H1 (cell line): ENCODE measurements around the gene DUSP2. TPM values are rescaled to one million over a fixed set of nuclear protein-coding genes. Genes with fewer than 3 reads are reported as not detected.

Experiments used
- EP300 ChIP-seq, 2 experiments: IDR thresholded peaks; 1 replicate in 1 of 2; 2 replicates in 1 of 2; pipeline ENCODE4 v1.6.1; 2011 to 2012; ENCODE audit warnings: low read depth in 2 of 2, low read length in 2 of 2, mild to moderate bottlenecking in 2 of 2, borderline replicate concordance in 1 of 2, inconsistent platforms in 1 of 2, moderate library complexity in 1 of 2
- HDAC2 ChIP-seq, 2 experiments: fragments of 300-600 bp in 1 of 2; sonication (generic) in 1 of 2; IDR thresholded peaks; 2 replicates each; pipeline ENCODE4 v1.6.1; 2011 to 2012; ENCODE audit warnings: low read depth in 2 of 2, low read length in 2 of 2, mild to moderate bottlenecking in 2 of 2, moderate library complexity in 2 of 2, borderline replicate concordance in 1 of 2, inconsistent platforms in 1 of 2
- NRF1 ChIP-seq: IDR thresholded peaks from 2 replicates; pipeline ENCODE4 v1.6.1; 2011; ENCODE audit warnings: mild to moderate bottlenecking, low read depth, low read length, improper control_type of control experiment
- POU5F1 ChIP-seq: IDR thresholded peaks from 2 replicates; pipeline ENCODE4 v1.6.1; 2011; ENCODE audit warnings: low read depth, mild to moderate bottlenecking, low read length, moderate library complexity
- RBBP5 ChIP-seq: IDR thresholded peaks from 2 replicates; pipeline ENCODE4 v1.7.1; 2012; ENCODE audit warnings: low read depth, mild to moderate bottlenecking, inconsistent platforms, low read length, moderate library complexity, borderline replicate concordance
- TEAD4 ChIP-seq: IDR thresholded peaks from 2 replicates; pipeline ENCODE4 v1.6.1; 2012; ENCODE audit warnings: low read depth, low read length, inconsistent platforms, mixed read lengths
- YY1 ChIP-seq: IDR thresholded peaks from 2 replicates; pipeline ENCODE4 v1.6.1; 2011; ENCODE audit warnings: low read depth, mild to moderate bottlenecking, low read length
- polyA plus RNA-seq, 7 experiments: library from polyadenylated mRNA; depleted of rRNA in 3 of 7; stranded (reverse) in 5 of 7; unstranded in 2 of 7; fragments of >200 nt in 5 of 7; fragments of 200-250 nt in 2 of 7; gene quantifications; 1 replicate in 5 of 7; 2 replicates in 1 of 7; 4 replicates in 1 of 7; pipeline versions ENCODE4 v1.2.1 to v1.2.3, GENCODE V29; 2011 to 2013; ENCODE audit warnings: missing spikeins in 2 of 7, mixed read lengths in 2 of 7
- total RNA-seq: library from RNA; stranded (reverse); fragmentation: NEBNext Ultra II Directional; extraction: Animal tissue kit (Norgen Biotek cat#: 25700); gene quantifications from 2 replicates; pipeline ENCODE4 v1.2.1, GENCODE V29; 2021
- TF ChIP-seq, protein P1 (sequence below): fragments of 300-600 bp; sonication (generic); IDR thresholded peaks from 2 replicates; pipeline ENCODE4 v1.7.1; 2012; ENCODE audit warnings: low read length, moderate library complexity, mild to moderate bottlenecking, inconsistent platforms; ENCODE audit not compliant: insufficient replicate concordance
- TF ChIP-seq, protein P2 (sequence below): IDR thresholded peaks from 2 replicates; pipeline ENCODE4 v1.6.1; 2011; ENCODE audit warnings: low read depth, mild to moderate bottlenecking, low read length; ENCODE audit not compliant: insufficient read depth

The DUSP2 gene
- total and polyA plus RNA-seq, 2 of the 8 experiments (the other 6 are each of a cell fraction or from before 2014, with no cell fraction given), result 10.1 to 10.4 TPM

DNA sequence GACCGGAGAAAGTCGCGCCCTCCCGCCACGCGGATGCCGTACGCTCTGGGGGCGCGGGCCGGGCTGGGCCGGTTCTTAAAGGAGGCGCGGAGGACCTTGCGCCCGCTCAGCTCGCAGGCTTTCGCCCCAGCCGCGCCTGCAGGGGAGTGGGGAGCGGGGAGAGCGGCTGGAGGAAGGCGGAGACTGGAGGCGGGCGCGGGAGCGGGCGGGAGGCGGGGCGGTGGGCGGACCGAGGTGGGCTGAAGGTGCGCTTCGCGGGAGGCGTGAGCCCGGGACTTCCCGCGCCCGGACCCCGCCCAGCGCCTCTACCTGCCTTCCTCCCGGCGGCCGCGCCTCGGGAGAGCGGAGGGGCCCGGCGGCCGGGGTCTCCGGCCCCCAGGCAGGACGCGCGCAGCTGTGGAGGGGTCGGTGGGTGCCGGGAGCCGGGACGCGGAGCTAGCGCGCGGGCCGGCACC lies 28.8 kb downstream of the DUSP2 start, which contains the start of gene ADRA2B (continued):
- TF ChIP-seq, protein P1, sequence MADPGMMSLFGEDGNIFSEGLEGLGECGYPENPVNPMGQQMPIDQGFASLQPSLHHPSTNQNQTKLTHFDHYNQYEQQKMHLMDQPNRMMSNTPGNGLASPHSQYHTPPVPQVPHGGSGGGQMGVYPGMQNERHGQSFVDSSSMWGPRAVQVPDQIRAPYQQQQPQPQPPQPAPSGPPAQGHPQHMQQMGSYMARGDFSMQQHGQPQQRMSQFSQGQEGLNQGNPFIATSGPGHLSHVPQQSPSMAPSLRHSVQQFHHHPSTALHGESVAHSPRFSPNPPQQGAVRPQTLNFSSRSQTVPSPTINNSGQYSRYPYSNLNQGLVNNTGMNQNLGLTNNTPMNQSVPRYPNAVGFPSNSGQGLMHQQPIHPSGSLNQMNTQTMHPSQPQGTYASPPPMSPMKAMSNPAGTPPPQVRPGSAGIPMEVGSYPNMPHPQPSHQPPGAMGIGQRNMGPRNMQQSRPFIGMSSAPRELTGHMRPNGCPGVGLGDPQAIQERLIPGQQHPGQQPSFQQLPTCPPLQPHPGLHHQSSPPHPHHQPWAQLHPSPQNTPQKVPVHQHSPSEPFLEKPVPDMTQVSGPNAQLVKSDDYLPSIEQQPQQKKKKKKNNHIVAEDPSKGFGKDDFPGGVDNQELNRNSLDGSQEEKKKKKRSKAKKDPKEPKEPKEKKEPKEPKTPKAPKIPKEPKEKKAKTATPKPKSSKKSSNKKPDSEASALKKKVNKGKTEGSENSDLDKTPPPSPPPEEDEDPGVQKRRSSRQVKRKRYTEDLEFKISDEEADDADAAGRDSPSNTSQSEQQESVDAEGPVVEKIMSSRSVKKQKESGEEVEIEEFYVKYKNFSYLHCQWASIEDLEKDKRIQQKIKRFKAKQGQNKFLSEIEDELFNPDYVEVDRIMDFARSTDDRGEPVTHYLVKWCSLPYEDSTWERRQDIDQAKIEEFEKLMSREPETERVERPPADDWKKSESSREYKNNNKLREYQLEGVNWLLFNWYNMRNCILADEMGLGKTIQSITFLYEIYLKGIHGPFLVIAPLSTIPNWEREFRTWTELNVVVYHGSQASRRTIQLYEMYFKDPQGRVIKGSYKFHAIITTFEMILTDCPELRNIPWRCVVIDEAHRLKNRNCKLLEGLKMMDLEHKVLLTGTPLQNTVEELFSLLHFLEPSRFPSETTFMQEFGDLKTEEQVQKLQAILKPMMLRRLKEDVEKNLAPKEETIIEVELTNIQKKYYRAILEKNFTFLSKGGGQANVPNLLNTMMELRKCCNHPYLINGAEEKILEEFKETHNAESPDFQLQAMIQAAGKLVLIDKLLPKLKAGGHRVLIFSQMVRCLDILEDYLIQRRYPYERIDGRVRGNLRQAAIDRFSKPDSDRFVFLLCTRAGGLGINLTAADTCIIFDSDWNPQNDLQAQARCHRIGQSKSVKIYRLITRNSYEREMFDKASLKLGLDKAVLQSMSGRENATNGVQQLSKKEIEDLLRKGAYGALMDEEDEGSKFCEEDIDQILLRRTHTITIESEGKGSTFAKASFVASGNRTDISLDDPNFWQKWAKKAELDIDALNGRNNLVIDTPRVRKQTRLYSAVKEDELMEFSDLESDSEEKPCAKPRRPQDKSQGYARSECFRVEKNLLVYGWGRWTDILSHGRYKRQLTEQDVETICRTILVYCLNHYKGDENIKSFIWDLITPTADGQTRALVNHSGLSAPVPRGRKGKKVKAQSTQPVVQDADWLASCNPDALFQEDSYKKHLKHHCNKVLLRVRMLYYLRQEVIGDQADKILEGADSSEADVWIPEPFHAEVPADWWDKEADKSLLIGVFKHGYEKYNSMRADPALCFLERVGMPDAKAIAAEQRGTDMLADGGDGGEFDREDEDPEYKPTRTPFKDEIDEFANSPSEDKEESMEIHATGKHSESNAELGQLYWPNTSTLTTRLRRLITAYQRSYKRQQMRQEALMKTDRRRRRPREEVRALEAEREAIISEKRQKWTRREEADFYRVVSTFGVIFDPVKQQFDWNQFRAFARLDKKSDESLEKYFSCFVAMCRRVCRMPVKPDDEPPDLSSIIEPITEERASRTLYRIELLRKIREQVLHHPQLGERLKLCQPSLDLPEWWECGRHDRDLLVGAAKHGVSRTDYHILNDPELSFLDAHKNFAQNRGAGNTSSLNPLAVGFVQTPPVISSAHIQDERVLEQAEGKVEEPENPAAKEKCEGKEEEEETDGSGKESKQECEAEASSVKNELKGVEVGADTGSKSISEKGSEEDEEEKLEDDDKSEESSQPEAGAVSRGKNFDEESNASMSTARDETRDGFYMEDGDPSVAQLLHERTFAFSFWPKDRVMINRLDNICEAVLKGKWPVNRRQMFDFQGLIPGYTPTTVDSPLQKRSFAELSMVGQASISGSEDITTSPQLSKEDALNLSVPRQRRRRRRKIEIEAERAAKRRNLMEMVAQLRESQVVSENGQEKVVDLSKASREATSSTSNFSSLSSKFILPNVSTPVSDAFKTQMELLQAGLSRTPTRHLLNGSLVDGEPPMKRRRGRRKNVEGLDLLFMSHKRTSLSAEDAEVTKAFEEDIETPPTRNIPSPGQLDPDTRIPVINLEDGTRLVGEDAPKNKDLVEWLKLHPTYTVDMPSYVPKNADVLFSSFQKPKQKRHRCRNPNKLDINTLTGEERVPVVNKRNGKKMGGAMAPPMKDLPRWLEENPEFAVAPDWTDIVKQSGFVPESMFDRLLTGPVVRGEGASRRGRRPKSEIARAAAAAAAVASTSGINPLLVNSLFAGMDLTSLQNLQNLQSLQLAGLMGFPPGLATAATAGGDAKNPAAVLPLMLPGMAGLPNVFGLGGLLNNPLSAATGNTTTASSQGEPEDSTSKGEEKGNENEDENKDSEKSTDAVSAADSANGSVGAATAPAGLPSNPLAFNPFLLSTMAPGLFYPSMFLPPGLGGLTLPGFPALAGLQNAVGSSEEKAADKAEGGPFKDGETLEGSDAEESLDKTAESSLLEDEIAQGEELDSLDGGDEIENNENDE, result no peak
- TF ChIP-seq YY1 (no peak), NRF1 (no peak), POU5F1 (no peak), TEAD4 (no peak), RBBP5 (no peak; the same call in 1 of the 2 replicates), HDAC2 (IDR thresholded peaks at IDR 0.05; ENCODE audit: borderline replicate concordance in 1 of 2, low read depth in 2 of 2, low read length in 2 of 2) (no peak), EP300 (IDR thresholded peaks at IDR 0.05; ENCODE audit: borderline replicate concordance in 1 of 2, low read depth in 2 of 2, low read length in 2 of 2) (no peak)
- TF ChIP-seq, protein P2, sequence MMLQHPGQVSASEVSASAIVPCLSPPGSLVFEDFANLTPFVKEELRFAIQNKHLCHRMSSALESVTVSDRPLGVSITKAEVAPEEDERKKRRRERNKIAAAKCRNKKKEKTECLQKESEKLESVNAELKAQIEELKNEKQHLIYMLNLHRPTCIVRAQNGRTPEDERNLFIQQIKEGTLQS, result no peak
